NCI-H1694 treated with DMSO at 0.1 percent for 48 hours (cell line): ENCODE results near the gene NIPBL.
"Not testable (repeated sequence)": the region's sequence is repeated elsewhere in the genome, so short reads cannot be mapped to it uniquely, and the experiment has no call there.

Experiments
- DNase-seq: peaks from one replicate; lab custom pipeline; 2025; lab: John Stamatoyannopoulos, UW

Gene NIPBL

GRCh38 chr5:37093795-37094194, 217.2 kb downstream of the NIPBL start:
- DNase-seq = not testable (repeated sequence)

DNA sequence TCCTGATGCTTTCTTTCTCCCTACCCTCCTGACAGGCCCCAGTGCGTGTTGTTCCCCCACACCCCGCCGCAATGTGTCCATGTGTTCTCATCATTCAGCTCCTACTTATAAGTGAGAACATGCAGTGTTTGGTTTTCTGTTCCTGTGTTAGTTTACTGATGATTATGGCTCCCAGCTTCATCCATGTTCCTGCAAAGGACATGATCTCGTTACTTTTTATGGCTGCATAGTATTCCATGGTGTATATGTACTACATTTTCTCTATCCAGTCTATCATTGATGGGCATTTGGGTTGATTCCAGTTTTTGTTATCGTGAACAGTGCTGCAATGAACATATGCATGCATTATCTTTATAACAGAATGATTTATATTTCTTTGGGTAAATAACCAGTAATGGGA, 222.7 kb downstream of the NIPBL start:
- not testable (repeated sequence) for DNase-seq

DNA sequence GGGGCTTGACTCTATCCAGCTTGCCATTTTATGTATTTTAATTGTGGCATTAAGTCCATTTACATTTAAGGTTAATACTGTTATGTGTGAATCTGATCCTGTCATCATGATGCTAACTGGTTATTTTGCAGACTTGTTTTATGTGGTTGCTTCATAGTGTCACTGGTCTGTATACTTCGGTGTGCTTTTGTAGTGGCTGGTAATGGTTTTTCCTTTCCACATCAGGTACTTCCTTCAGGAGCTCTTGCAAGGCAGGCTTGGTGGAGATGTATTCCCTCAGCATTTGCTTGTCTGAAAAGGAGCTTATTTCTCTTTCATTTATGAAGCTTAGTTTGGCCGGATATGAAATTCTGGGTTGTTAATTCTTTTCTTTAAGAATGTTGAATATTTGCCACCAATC, 226.7 kb downstream of the NIPBL start:
- DNase-seq = no peak

- DNase-seq = no peak
These were observed 232.8 kb downstream of the NIPBL start for GRCh38 chr5:37109338-37109737.

DNA sequence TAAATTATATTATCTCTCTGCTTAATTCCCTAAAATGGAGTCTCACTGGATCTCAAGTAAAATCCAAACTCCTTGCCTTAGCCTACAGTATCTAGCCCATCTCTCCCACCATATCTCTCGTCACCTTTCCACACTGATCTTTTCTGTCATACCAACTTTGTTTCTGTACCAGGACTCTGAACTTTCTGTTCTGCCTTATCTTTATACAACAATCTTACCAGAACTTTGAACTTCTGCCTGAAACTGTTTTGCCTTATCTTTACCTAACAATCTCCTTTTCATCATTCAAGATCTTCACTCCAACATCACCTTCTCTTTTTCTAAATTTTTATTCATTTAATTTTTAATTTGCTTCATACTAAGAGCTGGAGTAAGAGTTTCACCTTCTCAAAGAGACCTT, 233.6 kb downstream of the NIPBL start:
- DNase-seq = no peak

DNA sequence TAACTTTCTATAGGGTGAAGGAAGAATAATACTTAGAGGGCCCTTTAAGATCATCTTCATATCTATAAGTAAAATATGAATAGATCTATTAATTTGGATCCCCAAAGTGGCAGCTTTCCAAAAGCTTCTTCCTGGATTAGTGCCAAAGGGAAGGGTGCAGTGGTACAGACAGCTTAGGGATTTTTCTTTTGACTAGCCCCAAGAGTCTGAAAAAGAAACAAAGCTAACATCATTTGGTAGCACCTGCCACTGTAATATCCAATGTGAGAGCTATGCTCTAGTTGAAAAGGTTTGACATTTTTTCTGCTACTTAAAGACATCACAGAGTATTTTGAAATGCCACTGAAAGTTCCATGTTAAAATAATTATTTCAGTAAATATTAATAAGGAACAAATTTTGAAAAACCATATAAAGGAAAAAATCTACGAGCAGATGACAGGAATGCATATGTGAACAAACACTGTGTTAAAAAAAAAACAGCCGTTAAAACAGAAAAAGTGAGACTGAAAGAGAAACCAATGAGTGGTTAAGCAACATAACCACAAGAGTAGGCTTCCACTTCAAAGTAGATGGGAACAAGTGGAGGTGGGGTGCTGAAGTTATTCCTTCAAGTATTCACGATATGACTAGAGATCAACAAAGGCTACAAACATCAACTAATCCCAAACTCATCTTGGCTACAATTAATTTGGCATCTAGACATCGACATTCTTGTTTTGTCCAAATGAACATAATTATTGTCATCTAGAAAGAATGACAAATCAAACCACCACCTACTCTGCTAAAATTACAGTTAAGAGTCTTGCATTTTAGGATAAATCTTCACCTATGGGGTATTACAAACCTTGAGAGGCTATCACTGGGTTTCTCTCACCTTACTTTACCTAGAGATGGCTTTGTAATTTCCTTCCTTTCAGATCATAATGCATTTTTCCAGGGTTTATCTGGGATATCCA, 235.1 kb downstream of the NIPBL start:
- no peak for DNase-seq

DNA sequence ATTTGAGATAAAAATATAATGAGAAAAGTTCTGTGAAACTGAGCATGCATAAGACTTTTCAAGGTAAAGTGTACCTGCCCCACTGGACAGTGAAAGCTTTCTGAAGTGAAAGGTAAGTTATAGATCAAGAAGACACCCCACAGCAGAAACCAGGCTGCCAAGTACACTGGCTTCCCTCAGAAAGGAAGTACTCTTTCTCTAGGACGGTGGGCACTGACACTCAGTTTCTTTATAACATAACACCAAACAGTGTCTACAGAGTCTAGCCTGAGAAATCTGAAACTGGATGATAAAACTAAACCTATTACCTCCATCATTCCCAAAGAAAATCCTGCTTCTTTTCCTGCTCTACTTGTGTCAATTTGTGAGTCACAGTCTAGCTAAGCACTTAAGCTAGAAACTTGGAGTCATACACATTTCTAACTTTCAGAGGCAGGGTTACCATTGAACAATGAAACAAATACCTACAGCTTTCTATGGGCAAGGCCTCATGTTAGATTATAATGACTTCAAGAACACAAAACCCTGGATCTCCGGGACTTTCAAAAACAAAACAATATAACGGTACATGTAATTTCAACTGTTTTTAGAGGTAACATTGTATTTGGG, 235.9 kb downstream of the NIPBL start:
- no peak for DNase-seq
